Endothelial cell of umbilical vein (primary cell): Measurements from ENCODE around the gene ARSD. TPM values are rescaled to one million over a fixed set of nuclear protein-coding genes. Genes with fewer than 3 reads are reported as not detected.

ENCODE experiments used
- BruUV-seq: library from RNA; stranded (reverse); fragments of 400-500 nt; replicated peaks from 2 replicates; lab custom pipeline; 2021; lab: Mats Ljungman, UMichigan
- CTCF ChIA-PET: fragments of 300-600, 350-600 bp; sonication (Branson Sonifier 250); formaldehyde crosslinking; loops from one replicate; lab custom pipeline; 2021; ENCODE audit warnings: antibody characterized with exemption, inconsistent platforms; lab: Charles Lee
- POLR2A ChIA-PET: fragments of 300-600, 350-600 bp; sonication (Branson Sonifier 250); formaldehyde crosslinking; loops from one replicate; lab custom pipeline; 2021; ENCODE audit warnings: antibody characterized with exemption, inconsistent platforms; lab: Charles Lee
- DNase-seq: peaks from one replicate; pipeline ENCODE4 v3.0.0-alpha.2; 2011; ENCODE audit warnings: low read depth, low spot score
- FAIRE-seq: peaks from 2 replicates; lab custom pipeline; 2011; peaks lifted over from hg19 to GRCh38; lab: Jason Lieb, UNC
- H2AFZ ChIP-seq: 2 replicates; pipeline ENCODE4 v1.6.0; 2012; ENCODE audit warnings: low read depth, low read length, control low read depth, inconsistent platforms
- H3K27ac ChIP-seq: 2 replicates; pipeline ENCODE4 v1.5.1; 2011; ENCODE audit warnings: low read depth, mild to moderate bottlenecking, control low read depth, low read length, moderate library complexity; ENCODE audit not compliant: insufficient read depth
- H3K27me3 ChIP-seq, 2 experiments: 2 replicates each; pipeline versions ENCODE4 v1.6.0 to v1.6.1; 2011; ENCODE audit warnings: low read length in 2 of 2, mixed read lengths in 1 of 2; ENCODE audit not compliant: control insufficient read depth in 2 of 2, insufficient read depth in 2 of 2
- H3K36me3 ChIP-seq, 2 experiments: 2 replicates in 1 of 2; 3 replicates in 1 of 2; pipeline ENCODE4 v1.5.1; 2011; ENCODE audit warnings: low read length in 2 of 2, mild to moderate bottlenecking in 1 of 2, moderate library complexity in 1 of 2; ENCODE audit not compliant: control insufficient read depth in 2 of 2, insufficient read depth in 2 of 2; ENCODE audit errors: extremely low read depth in 1 of 2
- H3K4me1 ChIP-seq: 3 replicates; pipeline ENCODE4 v1.5.1; 2011; ENCODE audit warnings: mild to moderate bottlenecking, low read length; ENCODE audit not compliant: control insufficient read depth, insufficient read depth; ENCODE audit errors: extremely low read depth
- H3K4me2 ChIP-seq: 2 replicates; pipeline ENCODE4 v1.6.1; 2011; ENCODE audit warnings: low read length, control low read depth, mixed read lengths; ENCODE audit not compliant: insufficient read depth
- H3K4me3 ChIP-seq, 3 experiments: fragments of 200-600 bp in 1 of 3; sonication (generic), shearing (Covaris generic) in 1 of 3; replicated peaks in 1 of 3; 2 replicates each; pipeline ENCODE4 v1.5.1; 2011 to 2016; ENCODE audit warnings: control low read depth in 3 of 3, low read length in 3 of 3, mild to moderate bottlenecking in 2 of 3, inconsistent platforms in 1 of 3, low read depth in 1 of 3, moderate library complexity in 1 of 3; ENCODE audit not compliant: insufficient read depth in 1 of 3
- H3K79me2 ChIP-seq: 2 replicates; pipeline ENCODE4 v1.6.0; 2012; ENCODE audit warnings: low read length, inconsistent platforms; ENCODE audit not compliant: control insufficient read depth, insufficient read depth
- H3K9ac ChIP-seq: replicated peaks from 2 replicates; pipeline ENCODE3; 2011; ENCODE audit warnings: low read length, control low read depth; ENCODE audit not compliant: insufficient read depth; ENCODE audit errors: extremely low read depth
- H3K9me1 ChIP-seq: replicated peaks from 3 replicates; pipeline ENCODE4 v1.6.0; 2011; ENCODE audit warnings: mild to moderate bottlenecking, low read length; ENCODE audit not compliant: control insufficient read depth, insufficient read depth; ENCODE audit errors: extremely low read depth
- H3K9me3 ChIP-seq: replicated peaks from 2 replicates; pipeline ENCODE4 v1.5.1; 2012; ENCODE audit warnings: low read length, inconsistent platforms; ENCODE audit not compliant: control insufficient read depth, insufficient read depth
- H4K20me1 ChIP-seq: replicated peaks from 2 replicates; pipeline ENCODE3; 2011; ENCODE audit warnings: mild to moderate bottlenecking, low read length; ENCODE audit not compliant: control insufficient read depth, insufficient read depth; ENCODE audit errors: extremely low read depth
- EZH2 ChIP-seq: IDR thresholded peaks from 2 replicates; pipeline ENCODE4 v1.6.1; 2012; ENCODE audit warnings: borderline replicate concordance, low read depth, mild to moderate bottlenecking, moderate library complexity, low read length, inconsistent platforms; ENCODE audit not compliant: severe bottlenecking
- FOS ChIP-seq: IDR thresholded peaks from 2 replicates; pipeline ENCODE4 v1.6.1; 2011; ENCODE audit warnings: mild to moderate bottlenecking, low read length, moderate library complexity, borderline replicate concordance; ENCODE audit not compliant: insufficient read depth
- GATA2 ChIP-seq: IDR thresholded peaks from 2 replicates; pipeline ENCODE4 v1.7.0; 2011; ENCODE audit warnings: low read depth, mild to moderate bottlenecking, moderate library complexity, mixed read lengths, low read length; ENCODE audit not compliant: insufficient read length, insufficient read depth
- POLR2A ChIP-seq: IDR thresholded peaks from 2 replicates; pipeline ENCODE4 v1.6.1; 2012; ENCODE audit warnings: low read depth, mild to moderate bottlenecking, control low read depth, low read length
- POLR2AphosphoS5 ChIP-seq: IDR thresholded peaks from 2 replicates; pipeline ENCODE4 v1.6.1; 2012; ENCODE audit warnings: low read depth, mild to moderate bottlenecking, control low read depth, low read length, moderate library complexity; ENCODE audit not compliant: insufficient read depth
- dilution Hi-C: fragments of 300-500 bp; cut with MboI; formaldehyde crosslinking; loops from one replicate; pipeline ENCODE4 v1.15.0; 2019; ENCODE audit warnings: low sequenced_read_pairs; ENCODE audit not compliant: extremely low pct_ligation_motif_present
- intact Hi-C: fragments of 100-400 bp; cut with micrococcal nuclease; formaldehyde crosslinking; loops from one replicate; pipeline ENCODE4 v1.10.0; 2022
- polyA plus RNA-seq, 4 experiments: library from polyadenylated mRNA; depleted of rRNA in 3 of 4; stranded (reverse) in 3 of 4; unstranded in 1 of 4; fragments of >200 nt; gene quantifications; 2 replicates each; pipeline versions ENCODE4 v1.2.1 to v1.2.3, GENCODE V29; 2011 to 2012; ENCODE audit warnings: missing spikeins in 1 of 4
- total RNA-seq: library from RNA; stranded (reverse); gene quantifications from 2 replicates; pipeline ENCODE4 v1.2.3, GENCODE V29; 2021
- TF ChIP-seq, protein P1 (sequence below), 2 donors: IDR thresholded peaks; 1 replicate in 1 of 2; 2 replicates in 1 of 2; pipeline ENCODE4 v1.5.1; 2011; ENCODE audit warnings: low read length in 2 of 2, mild to moderate bottlenecking in 2 of 2, moderate library complexity in 2 of 2, control low read depth in 1 of 2, inconsistent platforms in 1 of 2, low read depth in 1 of 2; ENCODE audit not compliant: insufficient read depth in 1 of 2; ENCODE audit errors: extremely low read depth in 1 of 2

Gene ARSD
- total and polyA plus RNA-seq, 2 donors (not counting 3 experiments of a cell fraction or from before 2014, with no cell fraction given): 15.5 to 18.6 TPM

DNA sequence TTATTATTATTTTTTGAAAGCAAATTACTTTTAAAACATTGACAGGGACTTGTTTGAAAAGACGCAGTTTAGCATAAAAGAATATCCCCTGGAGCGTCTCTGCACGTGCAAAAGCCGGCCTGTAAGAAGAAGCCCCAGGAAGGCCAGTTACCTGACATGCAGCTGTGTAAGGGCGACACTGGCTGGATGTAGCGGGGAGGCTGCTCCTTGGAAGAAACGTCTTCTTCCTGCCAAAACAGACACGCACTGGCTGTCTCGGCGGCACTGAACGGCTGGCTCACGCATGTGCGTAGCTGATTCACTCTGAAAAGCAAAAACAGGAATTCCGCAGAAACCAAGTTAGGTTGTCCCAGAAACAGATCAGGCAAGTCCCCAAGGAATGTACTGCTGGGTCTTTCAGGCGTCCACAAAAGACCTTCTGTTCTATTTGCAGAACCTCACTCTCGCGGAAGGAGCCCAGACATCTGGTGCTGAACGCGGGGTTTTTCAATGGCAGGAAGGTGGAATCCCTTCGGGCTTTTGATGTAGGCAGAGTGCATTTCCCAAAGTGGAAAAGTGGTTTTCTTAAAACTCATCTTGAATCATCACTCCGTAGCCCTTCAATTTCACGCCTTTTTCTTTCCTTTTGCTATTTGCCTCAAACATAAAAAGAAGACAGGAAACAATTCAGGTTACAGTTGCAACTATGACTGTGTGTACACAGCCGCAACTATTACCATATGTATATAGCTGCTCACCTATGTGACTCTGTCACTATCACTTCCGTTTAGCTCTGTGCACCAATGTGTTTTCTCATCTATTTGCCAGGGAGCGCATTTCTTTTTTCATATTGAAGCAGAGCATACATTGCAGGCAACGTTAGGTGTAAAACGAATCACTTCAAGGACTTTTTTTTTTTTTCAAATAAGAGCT lies 39.1 kb upstream of the ARSD start:
- H3K9me1 ChIP-seq: no peaks in the 10 kb centered on the region
- BruUV-seq: no TSS peak
- no peak for TF ChIP-seq EZH2
- no peak for TF ChIP-seq FOS
- TF ChIP-seq GATA2: peak; percentile 0
- TF ChIP-seq, protein P1, sequence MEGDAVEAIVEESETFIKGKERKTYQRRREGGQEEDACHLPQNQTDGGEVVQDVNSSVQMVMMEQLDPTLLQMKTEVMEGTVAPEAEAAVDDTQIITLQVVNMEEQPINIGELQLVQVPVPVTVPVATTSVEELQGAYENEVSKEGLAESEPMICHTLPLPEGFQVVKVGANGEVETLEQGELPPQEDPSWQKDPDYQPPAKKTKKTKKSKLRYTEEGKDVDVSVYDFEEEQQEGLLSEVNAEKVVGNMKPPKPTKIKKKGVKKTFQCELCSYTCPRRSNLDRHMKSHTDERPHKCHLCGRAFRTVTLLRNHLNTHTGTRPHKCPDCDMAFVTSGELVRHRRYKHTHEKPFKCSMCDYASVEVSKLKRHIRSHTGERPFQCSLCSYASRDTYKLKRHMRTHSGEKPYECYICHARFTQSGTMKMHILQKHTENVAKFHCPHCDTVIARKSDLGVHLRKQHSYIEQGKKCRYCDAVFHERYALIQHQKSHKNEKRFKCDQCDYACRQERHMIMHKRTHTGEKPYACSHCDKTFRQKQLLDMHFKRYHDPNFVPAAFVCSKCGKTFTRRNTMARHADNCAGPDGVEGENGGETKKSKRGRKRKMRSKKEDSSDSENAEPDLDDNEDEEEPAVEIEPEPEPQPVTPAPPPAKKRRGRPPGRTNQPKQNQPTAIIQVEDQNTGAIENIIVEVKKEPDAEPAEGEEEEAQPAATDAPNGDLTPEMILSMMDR (IDR thresholded peaks at IDR 0.05; ENCODE audit: extremely low read depth in 1 of 2, insufficient read depth in 1 of 2, low read depth in 1 of 2, low read length in 2 of 2): no peak
- no peak for TF ChIP-seq POLR2AphosphoS5
- no peak for TF ChIP-seq POLR2A
- DNase-seq: peak; percentile 5
- ChIA-PET CTCF (no interaction called here), POLR2A (no interaction called here)
- H3K9me3 ChIP-seq: no peaks in the 10 kb centered on the region
- dilution Hi-C loops (no loop called here), intact Hi-C loops (no loop called here)
- no peaks in the 10 kb centered on the region for H3K36me3 ChIP-seq
- peak overlapping the region; percentile 24 for H3K4me2 ChIP-seq
- peak overlapping the region in 1 of 3 experiments; percentile 19 for H3K4me3 ChIP-seq
- FAIRE-seq: peak; percentile 91
- H4K20me1 ChIP-seq: no peaks in the 10 kb centered on the region
- peak overlapping the region; percentile 23 for H3K9ac ChIP-seq
- H3K4me1 ChIP-seq: peaks cover 11% of the 10 kb centered on the region
- H2AFZ ChIP-seq: peak overlapping the region; percentile 61
- H3K79me2 ChIP-seq: no peaks in the 10 kb centered on the region
- H3K27ac ChIP-seq: no peak overlapping the region
- no peaks in the 10 kb centered on the region for H3K27me3 ChIP-seq
